Measurements from ENCODE around the gene NANS. TPM values are rescaled to one million over a fixed set of nuclear protein-coding genes. Genes with fewer than 3 reads are reported as not detected.

The NANS gene
- total and polyA plus RNA-seq, 10 of the 15 experiments (the other 5 are each of a cell fraction or from before 2014, with no cell fraction given), result 21.0 to 126 (median 52.3) TPM

DNA sequence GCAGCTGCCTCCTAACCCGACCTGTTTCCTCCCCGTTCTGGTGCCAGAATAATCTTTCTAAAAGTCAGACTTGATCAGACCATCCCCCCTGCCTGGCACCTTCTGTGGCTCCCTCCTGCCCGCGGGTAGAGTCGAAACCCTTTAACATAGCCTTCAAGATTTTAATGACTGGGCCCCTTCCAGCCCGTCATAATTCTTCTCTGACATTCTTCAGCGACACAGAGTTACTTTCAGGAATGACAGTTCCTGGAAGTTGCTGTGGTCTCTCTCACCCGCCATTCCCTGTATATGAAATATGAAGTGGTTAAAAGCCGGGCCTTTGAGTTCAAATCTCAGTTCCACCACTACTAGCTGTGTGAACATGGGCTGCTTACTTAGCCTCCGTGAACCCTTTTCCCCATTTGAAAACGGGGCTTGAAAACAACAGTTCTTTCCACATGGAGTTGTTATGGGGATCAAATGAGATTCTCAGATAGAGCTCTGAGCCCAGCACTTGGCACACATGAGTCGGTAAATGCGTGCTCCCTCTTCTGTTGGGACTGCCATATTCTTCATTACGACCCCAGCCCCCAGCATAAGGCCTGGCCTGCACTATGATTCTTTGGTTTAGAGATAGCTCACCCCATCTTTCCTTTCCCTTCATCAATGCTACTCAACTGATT, 737 bp downstream of the NANS start:
- TSS peak; percentile 72 for BruUV-seq (replicated peaks)
- no peaks in the 10 kb centered on the region for H3K9me3 ChIP-seq (replicated peaks; ENCODE audit: control insufficient read depth, insufficient read depth, low read length)
- CTCF ChIA-PET, result interaction anchor here (0.8 to 3.8 kb wide), 15 partner anchors 10 to 719 kb away, joined by 3 to 29 read pairs (median 4); partner anchors contain the start of gene TRMO
- H3K4me3 ChIP-seq, result peak overlapping the region; percentile 77
- intact Hi-C loops (cut with micrococcal nuclease; ENCODE audit: unreplicated experiment) (no loop called here), in situ Hi-C loops (cut with MboI) (loop anchor here (25.0 kb wide), 1 partner anchor 730 kb away; the partner anchor contains the start of gene ANKS6)
- peak overlapping the region; percentile 82 for H3K9ac ChIP-seq (ENCODE audit: control insufficient read depth, insufficient read depth, low read length)
- no peak for FAIRE-seq
- H2AFZ ChIP-seq (ENCODE audit: control insufficient read depth, low read depth, low read length), result peak overlapping the region; percentile 62
- peak overlapping the region; percentile 80 for H3K4me2 ChIP-seq (ENCODE audit: control insufficient read depth, insufficient read depth)
- ATAC-seq, result peak; percentile 5
- WGBS (ENCODE audit: insufficient coverage, insufficient replicate concordance, low lambda C conversion rate, missing lambda C conversion rate), result 2% methylated on average over 14 of the region's 14 CpGs
- H3K79me2 ChIP-seq (ENCODE audit: control insufficient read depth, insufficient read depth, low read length), result peaks cover 32% of the 10 kb centered on the region
- SMC1A ChIA-PET (ENCODE audit: uncharacterized antibody, unreplicated experiment), result interaction anchor here (0.7 to 3.5 kb wide), 15 partner anchors 9 to 200 kb away, joined by 3 to 27 read pairs (median 6); partner anchors contain the start of genes TBC1D2 and TRMO
- POLR2A ChIA-PET, result interaction anchor here (0.6 to 3.6 kb wide), 18 partner anchors 10 to 199 kb away, joined by 3 to 24 read pairs (median 8); partner anchors contain the start of genes ANP32B, TBC1D2, TRIM14 and TRMO
- RAD21 ChIA-PET (ENCODE audit: unreplicated experiment), result interaction anchor here (0.6 to 2.0 kb wide), 18 partner anchors 12 to 199 kb away, joined by 3 to 9 read pairs (median 4); partner anchors contain the start of genes TBC1D2 and TRMO
- no peaks in the 10 kb centered on the region for H4K20me1 ChIP-seq (ENCODE audit: control insufficient read depth, insufficient read depth)
- peaks cover 7 to 8% of the 10 kb centered on the region in 2 experiments; a peak in 3 of 4 replicates for H3K36me3 ChIP-seq (ENCODE audit: control insufficient read depth in 2 of 2, insufficient read depth in 2 of 2, low read length in 1 of 2)
- TF ChIP-seq, protein P1, sequence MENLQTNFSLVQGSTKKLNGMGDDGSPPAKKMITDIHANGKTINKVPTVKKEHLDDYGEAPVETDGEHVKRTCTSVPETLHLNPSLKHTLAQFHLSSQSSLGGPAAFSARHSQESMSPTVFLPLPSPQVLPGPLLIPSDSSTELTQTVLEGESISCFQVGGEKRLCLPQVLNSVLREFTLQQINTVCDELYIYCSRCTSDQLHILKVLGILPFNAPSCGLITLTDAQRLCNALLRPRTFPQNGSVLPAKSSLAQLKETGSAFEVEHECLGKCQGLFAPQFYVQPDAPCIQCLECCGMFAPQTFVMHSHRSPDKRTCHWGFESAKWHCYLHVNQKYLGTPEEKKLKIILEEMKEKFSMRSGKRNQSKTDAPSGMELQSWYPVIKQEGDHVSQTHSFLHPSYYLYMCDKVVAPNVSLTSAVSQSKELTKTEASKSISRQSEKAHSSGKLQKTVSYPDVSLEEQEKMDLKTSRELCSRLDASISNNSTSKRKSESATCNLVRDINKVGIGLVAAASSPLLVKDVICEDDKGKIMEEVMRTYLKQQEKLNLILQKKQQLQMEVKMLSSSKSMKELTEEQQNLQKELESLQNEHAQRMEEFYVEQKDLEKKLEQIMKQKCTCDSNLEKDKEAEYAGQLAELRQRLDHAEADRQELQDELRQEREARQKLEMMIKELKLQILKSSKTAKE (IDR thresholded peaks at IDR 0.05; ENCODE audit: low read depth, poor library complexity, severe bottlenecking), result peak; percentile 29
- TF ChIP-seq MTA2 (IDR thresholded peaks at IDR 0.05; ENCODE audit: low read depth) (0 out of 2 replicates have a peak, but pooled peaks have one; percentile 22), RAD51 (IDR thresholded peaks at IDR 0.05) (peak; percentile 34; the same call in 1 of the 2 replicates), SMAD5 (IDR thresholded peaks at IDR 0.05; ENCODE audit: low read depth) (no peak), YY1 (IDR thresholded peaks at IDR 0.05; ENCODE audit: low read depth, low read length) (peak; percentile 3; the same call in 1 of the 2 replicates), IKZF1 (conservative IDR thresholded peaks at IDR 0.05) (0 out of 2 replicates have a peak, but pooled peaks have one; percentile 29), EED (IDR thresholded peaks at IDR 0.05; ENCODE audit: low read depth) (no peak)
- TF ChIP-seq, protein P2, sequence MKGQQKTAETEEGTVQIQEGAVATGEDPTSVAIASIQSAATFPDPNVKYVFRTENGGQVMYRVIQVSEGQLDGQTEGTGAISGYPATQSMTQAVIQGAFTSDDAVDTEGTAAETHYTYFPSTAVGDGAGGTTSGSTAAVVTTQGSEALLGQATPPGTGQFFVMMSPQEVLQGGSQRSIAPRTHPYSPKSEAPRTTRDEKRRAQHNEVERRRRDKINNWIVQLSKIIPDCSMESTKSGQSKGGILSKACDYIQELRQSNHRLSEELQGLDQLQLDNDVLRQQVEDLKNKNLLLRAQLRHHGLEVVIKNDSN (IDR thresholded peaks at IDR 0.05; ENCODE audit: borderline replicate concordance, extremely low read length, insufficient read depth, low read depth, low read length), result peak; percentile 35
- no peak for DNase-seq (ENCODE audit: low read depth, low spot score)
- H3K27me3 ChIP-seq (replicated peaks in 1 of 2; ENCODE audit: control insufficient read depth in 2 of 2, insufficient read depth in 2 of 2, low read length in 1 of 2), result no peaks in the 10 kb centered on the region
- H3K27ac ChIP-seq (ENCODE audit: control insufficient read depth, insufficient read depth), result peak overlapping the region; percentile 84
- H3K4me1 ChIP-seq (ENCODE audit: control insufficient read depth, insufficient read depth, low read length), result peaks cover 3% of the 10 kb centered on the region; the same call in 1 of the 2 replicates

Measured in GM12878 (cell line).